MCF 10A (cell line): Measurements from ENCODE around the gene NIT1. TPM values are rescaled to one million over a fixed set of nuclear protein-coding genes. Genes with fewer than 3 reads are reported as not detected.
A peak's percentile ranks its signal among the peaks of the same experiment; 100 is the strongest.

Experiments used
- BruUV-seq: library from RNA; stranded (reverse); fragments of 400-500 nt; replicated peaks from 2 replicates; lab custom pipeline; 2021; lab: Mats Ljungman, UMichigan
- CTCF ChIA-PET: fragments of 300-600 bp; sonication (Branson Sonifier 250); formaldehyde crosslinking; extraction: SDS; loops from one replicate; lab custom pipeline; 2021; ENCODE audit warnings: antibody characterized with exemption, inconsistent platforms; lab: Yijun Ruan, JAX
- POLR2A ChIA-PET: fragments of 300-600, 350-650 bp; sonication (Branson Sonifier 250); formaldehyde crosslinking; extraction: SDS; loops from one replicate; lab custom pipeline; 2020; ENCODE audit warnings: antibody characterized with exemption, inconsistent platforms; lab: Yijun Ruan, JAX
- DNase-seq: peaks from one replicate; pipeline ENCODE4 v3.0.0-alpha.2; 2018; ENCODE audit not compliant: unreplicated experiment
- H3K27ac Mint-ChIP-seq: one replicate; pipeline ENCODE4 v1.8.0; 2022; ENCODE audit warnings: mild to moderate bottlenecking, low read depth, mixed read lengths; ENCODE audit not compliant: unreplicated experiment
- H3K27me3 Mint-ChIP-seq: one replicate; pipeline ENCODE4 v1.8.0; 2022; ENCODE audit warnings: mixed read lengths; ENCODE audit not compliant: insufficient read depth, unreplicated experiment
- H3K36me3 Mint-ChIP-seq: one replicate; pipeline ENCODE4 v1.8.0; 2022; ENCODE audit warnings: mild to moderate bottlenecking, moderate library complexity, mixed read lengths; ENCODE audit not compliant: insufficient read depth, unreplicated experiment
- H3K4me1 Mint-ChIP-seq: one replicate; pipeline ENCODE4 v1.8.0; 2022; ENCODE audit warnings: mixed read lengths; ENCODE audit not compliant: insufficient read depth, unreplicated experiment
- H3K4me3 Mint-ChIP-seq: one replicate; pipeline ENCODE4 v1.8.0; 2022; ENCODE audit warnings: mild to moderate bottlenecking, moderate library complexity, mixed read lengths; ENCODE audit not compliant: unreplicated experiment
- H3K9me3 Mint-ChIP-seq: one replicate; pipeline ENCODE4 v1.8.0; 2022; ENCODE audit warnings: mixed read lengths; ENCODE audit not compliant: unreplicated experiment
- intact Hi-C: fragments of 100-400 bp; cut with micrococcal nuclease; formaldehyde crosslinking; loops from 2 replicates; pipeline ENCODE4 v1.14.1; 2022
- total RNA-seq: library from RNA; stranded (reverse); gene quantifications from 2 replicates; pipeline ENCODE4 v1.2.3, GENCODE V29; 2022
- TF ChIP-seq, protein P1 (sequence below): fragments of 200-600 bp; IDR thresholded peaks from one replicate; pipeline ENCODE4 v1.8.0; 2022; ENCODE audit warnings: antibody characterized with exemption, mild to moderate bottlenecking; ENCODE audit not compliant: unreplicated experiment

The NIT1 gene
- total RNA-seq, 1 experiment from 2014 or later = 73.4 TPM

DNA sequence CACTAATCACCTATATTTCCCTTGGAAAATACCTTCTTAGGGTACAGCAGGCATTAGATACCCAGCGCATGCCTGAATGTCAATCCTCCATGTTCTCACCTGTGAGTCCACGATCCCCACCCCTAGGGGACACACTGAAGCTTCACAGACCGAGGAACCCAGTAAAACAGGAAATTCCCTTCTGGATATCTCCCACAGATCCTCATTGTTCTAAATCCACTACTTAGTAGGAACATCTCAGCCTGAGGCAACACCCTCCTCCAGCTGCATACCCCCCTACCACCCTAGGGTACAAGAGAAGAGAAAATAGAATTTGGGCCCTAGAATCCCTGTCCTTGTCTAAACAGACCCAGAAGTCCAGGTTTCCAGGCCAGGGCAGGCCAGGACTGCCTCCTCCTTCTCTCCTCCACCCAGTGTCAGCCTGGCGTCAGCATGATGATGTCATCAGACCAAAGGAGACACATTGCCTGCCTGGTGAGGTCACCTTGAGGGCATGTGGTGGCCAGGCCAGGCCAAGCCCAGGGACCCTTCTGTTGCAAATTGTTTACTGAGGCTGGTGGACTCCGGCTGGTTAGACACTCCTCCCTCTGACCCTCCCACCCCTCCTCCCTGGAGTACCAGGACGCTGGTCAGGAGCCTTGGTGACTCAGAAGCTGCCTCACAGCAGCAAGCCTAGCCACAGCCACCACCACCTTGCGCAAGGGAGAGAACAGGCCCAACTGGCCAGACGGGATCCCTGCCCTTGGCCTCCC, 34.7 kb upstream of the NIT1 start:
- peaks cover 6% of the 10 kb centered on the region for H3K36me3 Mint-ChIP-seq
- no peaks in the 10 kb centered on the region for H3K9me3 Mint-ChIP-seq
- H3K4me1 Mint-ChIP-seq = peaks cover 73% of the 10 kb centered on the region
- BruUV-seq = TSS peak; percentile 53
- no peaks in the 10 kb centered on the region for H3K27me3 Mint-ChIP-seq
- TF ChIP-seq, protein P1, sequence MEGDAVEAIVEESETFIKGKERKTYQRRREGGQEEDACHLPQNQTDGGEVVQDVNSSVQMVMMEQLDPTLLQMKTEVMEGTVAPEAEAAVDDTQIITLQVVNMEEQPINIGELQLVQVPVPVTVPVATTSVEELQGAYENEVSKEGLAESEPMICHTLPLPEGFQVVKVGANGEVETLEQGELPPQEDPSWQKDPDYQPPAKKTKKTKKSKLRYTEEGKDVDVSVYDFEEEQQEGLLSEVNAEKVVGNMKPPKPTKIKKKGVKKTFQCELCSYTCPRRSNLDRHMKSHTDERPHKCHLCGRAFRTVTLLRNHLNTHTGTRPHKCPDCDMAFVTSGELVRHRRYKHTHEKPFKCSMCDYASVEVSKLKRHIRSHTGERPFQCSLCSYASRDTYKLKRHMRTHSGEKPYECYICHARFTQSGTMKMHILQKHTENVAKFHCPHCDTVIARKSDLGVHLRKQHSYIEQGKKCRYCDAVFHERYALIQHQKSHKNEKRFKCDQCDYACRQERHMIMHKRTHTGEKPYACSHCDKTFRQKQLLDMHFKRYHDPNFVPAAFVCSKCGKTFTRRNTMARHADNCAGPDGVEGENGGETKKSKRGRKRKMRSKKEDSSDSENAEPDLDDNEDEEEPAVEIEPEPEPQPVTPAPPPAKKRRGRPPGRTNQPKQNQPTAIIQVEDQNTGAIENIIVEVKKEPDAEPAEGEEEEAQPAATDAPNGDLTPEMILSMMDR = no peak
- ChIA-PET POLR2A (interaction anchor here (0.6 to 3.4 kb wide), 10 partner anchors 8 to 1465 kb away, joined by 3 to 29 read pairs (median 4); partner anchors contain the start of genes F11R, NIT1, PFDN2 and USF1), CTCF (interaction anchor here (0.6 to 7.0 kb wide), 7 partner anchors 10 to 292 kb away, joined by 3 to 47 read pairs (median 8); partner anchors contain the start of gene KLHDC9)
- peak overlapping the region; percentile 90 for H3K27ac Mint-ChIP-seq
- H3K4me3 Mint-ChIP-seq = peak overlapping the region; percentile 4
- intact Hi-C loops = loop anchor here (1.0 to 10.0 kb wide), 2 partner anchors 10 to 738 kb away; partner anchors contain the start of genes COPA and NCSTN
- DNase-seq = peak; percentile 98

DNA sequence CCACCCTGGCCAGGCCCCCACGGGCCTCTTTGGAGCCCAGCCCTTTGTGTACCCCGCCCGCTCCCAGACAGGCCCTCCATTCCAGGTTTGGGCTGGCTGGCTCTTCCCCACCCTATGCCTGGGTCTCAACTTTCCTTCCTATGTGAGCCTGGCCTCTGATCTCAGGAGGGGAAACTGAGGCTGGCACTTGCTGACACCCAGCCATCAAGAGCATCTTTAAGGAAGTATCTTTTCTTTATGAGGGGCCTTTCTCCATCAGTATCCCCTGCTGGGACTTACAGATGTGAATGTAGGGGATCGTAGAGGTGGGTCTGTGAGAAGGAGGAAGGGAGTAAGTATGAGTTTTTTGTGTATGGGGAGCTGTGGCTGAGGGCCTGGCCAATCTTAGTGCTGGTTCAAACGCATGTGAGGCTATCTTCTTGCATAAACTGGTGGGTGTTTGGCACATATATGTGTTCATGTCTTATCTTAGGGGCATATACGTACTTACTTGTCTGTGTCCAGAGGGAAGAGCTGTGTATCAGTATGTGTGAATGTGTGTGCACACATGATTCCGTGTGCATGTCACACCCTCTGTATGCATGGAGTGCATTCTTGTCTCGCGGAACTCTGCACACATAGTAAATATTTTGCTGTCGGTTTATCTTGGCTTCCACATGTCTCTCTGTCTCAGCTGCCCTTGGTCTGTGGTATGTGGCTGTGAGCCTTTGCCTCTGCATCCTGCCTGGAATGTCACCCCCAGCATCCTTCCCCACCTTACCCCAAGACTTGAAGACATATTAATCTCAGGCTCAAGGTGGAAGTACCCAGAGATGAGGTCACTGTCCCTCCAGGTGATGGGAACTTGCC, 33.9 kb upstream of the NIT1 start:
- no peaks in the 10 kb centered on the region for H3K27me3 Mint-ChIP-seq
- H3K4me3 Mint-ChIP-seq = no peak overlapping the region
- ChIA-PET CTCF (interaction anchor here (0.5 to 7.0 kb wide), 7 partner anchors 11 to 254 kb away, joined by 3 to 80 read pairs (median 8); partner anchors contain the start of gene KLHDC9), POLR2A (interaction anchor here (0.6 to 3.4 kb wide), 9 partner anchors 9 to 1464 kb away, joined by 3 to 29 read pairs (median 6); partner anchors contain the start of genes F11R, NIT1, PFDN2 and USF1)
- H3K9me3 Mint-ChIP-seq = no peaks in the 10 kb centered on the region
- DNase-seq = no peak
- no TSS peak for BruUV-seq
- H3K27ac Mint-ChIP-seq = peak overlapping the region; percentile 90
- H3K4me1 Mint-ChIP-seq = peaks cover 79% of the 10 kb centered on the region
- H3K36me3 Mint-ChIP-seq = peaks cover 6% of the 10 kb centered on the region
- TF ChIP-seq, protein P1 = no peak
- intact Hi-C loops = loop anchor here (1.0 to 10.0 kb wide), 2 partner anchors 11 to 739 kb away; partner anchors contain the start of genes COPA and NCSTN

DNA sequence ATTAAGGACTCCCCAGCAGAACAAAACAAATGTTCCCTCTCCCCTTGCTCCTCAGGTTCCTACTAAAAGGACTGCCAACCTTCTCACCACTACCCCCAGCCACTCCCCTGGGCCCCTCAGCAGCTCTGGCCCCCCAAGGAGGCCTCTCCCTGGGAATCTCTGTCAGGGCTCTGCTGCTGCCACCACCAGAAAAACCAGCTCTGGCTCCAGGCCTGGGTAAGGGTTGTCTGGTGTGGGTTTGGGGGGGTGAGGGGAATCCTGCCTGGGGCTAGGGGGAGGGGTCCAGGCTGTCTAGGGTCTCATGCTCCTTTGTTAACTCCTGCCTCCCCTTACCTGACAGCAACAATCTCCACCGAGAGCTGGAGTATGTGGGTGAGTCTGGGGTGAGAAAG, 33.3 kb upstream of the NIT1 start:
- POLR2A ChIA-PET = interaction anchor here (0.7 to 3.4 kb wide), 5 partner anchors 9 to 234 kb away, joined by 3 to 29 read pairs (median 14); partner anchors contain the start of genes F11R and USF1

More for the DNA sequence above, 33.3 kb upstream of the NIT1 start:
- Mint-ChIP-seq H3K27me3 (no peaks in the 10 kb centered on the region), H3K4me3 (no peak overlapping the region), H3K36me3 (peaks cover 6% of the 10 kb centered on the region), H3K27ac (peak overlapping the region; percentile 17), H3K9me3 (no peaks in the 10 kb centered on the region), H3K4me1 (peaks cover 76% of the 10 kb centered on the region)
- TF ChIP-seq, protein P1 = no peak
- CTCF ChIA-PET = interaction anchor here (0.5 to 7.0 kb wide), 8 partner anchors 11 to 133 kb away, joined by 3 to 80 read pairs (median 6); partner anchors contain the start of gene KLHDC9
- intact Hi-C loops = loop anchor here (10.0 kb wide), 1 partner anchor 740 kb away; the partner anchor contains the start of genes COPA and NCSTN
- no peak for DNase-seq
- BruUV-seq = no TSS peak
